NCI-H2171 (cell line): Measurements from ENCODE around the gene SHH.
A peak's percentile ranks its signal among the peaks of the same experiment; 100 is the strongest.
"Not testable (repeated sequence)": the region's sequence is repeated elsewhere in the genome, so short reads cannot be mapped to it uniquely, and the experiment has no call there.

Experiments
- DNase-seq: peaks from one replicate; lab custom pipeline; 2025; lab: John Stamatoyannopoulos, UW

The SHH gene

GRCh38 chr7:155819186-155819585 is 6.9 kb upstream of the SHH start:
- DNase-seq, result no peak

GRCh38 chr7:155818820-155819168 is 6.5 kb upstream of the SHH start:
- DNase-seq, result no peak

- no peak for DNase-seq
These were observed 6.0 kb upstream of the SHH start for GRCh38 chr7:155818154-155818819.

GRCh38 chr7:155817515-155817914 is 5.3 kb upstream of the SHH start:
- DNase-seq, result not testable (repeated sequence)

- DNase-seq, result no peak
These were observed 4.7 kb upstream of the SHH start for GRCh38 chr7:155816996-155817395.

GRCh38 chr7:155816192-155816508 is 3.9 kb upstream of the SHH start:
- DNase-seq, result no peak

- DNase-seq, result peak; percentile 17
These were observed 3.3 kb upstream of the SHH start for GRCh38 chr7:155815332-155816191.

- no peak for DNase-seq
These were observed 2.3 kb upstream of the SHH start for GRCh38 chr7:155814316-155815276.

- DNase-seq, result no peak
These were observed 1.5 kb upstream of the SHH start for GRCh38 chr7:155813546-155814315.

- no peak for DNase-seq
These were observed 862 bp upstream of the SHH start for GRCh38 chr7:155813125-155813524.

- DNase-seq, result no peak
These were observed 736 bp downstream of the SHH start for GRCh38 chr7:155811560-155811894.

- no peak for DNase-seq
These were observed 1.3 kb downstream of the SHH start for GRCh38 chr7:155810770-155811559.

GRCh38 chr7:155809947-155810769 is 2.1 kb downstream of the SHH start:
- DNase-seq, result no peak

- no peak for DNase-seq
These were observed 2.8 kb downstream of the SHH start for GRCh38 chr7:155809332-155809946.

- DNase-seq, result no peak
These were observed 3.5 kb downstream of the SHH start for GRCh38 chr7:155808549-155809331.

- DNase-seq, result no peak
These were observed 4.3 kb downstream of the SHH start for GRCh38 chr7:155807789-155808548.

GRCh38 chr7:155807065-155807671 is 5.1 kb downstream of the SHH start:
- no peak for DNase-seq
